ENCODE data around the gene HIC1. TPM values are rescaled to one million over a fixed set of nuclear protein-coding genes. Genes with fewer than 3 reads are reported as not detected.

HIC1 gene
- total RNA-seq, 1 donor from 2014 or later, result 19.0 TPM

Small RNAs within 50 kb of the gene (microRNA-seq; reads per million reads assigned to microRNA genes)
- 250 reads per million, percentile 57 among the genes with 10 or more reads in this experiment for gene MIR132 (ENCODE audit: borderline number of aligned reads)
- 21.6 reads per million, percentile 18 among the genes with 10 or more reads in this experiment for gene MIR212 (ENCODE audit: borderline number of aligned reads)

Other genes with a start within 250 kb of the HIC1 start
- gene SMYD4, start 225.2 kb upstream of the HIC1 start, total RNA-seq, result 6.9 TPM
- 46.0 TPM for gene RPA1, start 225.1 kb upstream of the HIC1 start, total RNA-seq
- gene RTN4RL1, start 29.8 kb upstream of the HIC1 start, total RNA-seq, result 1.9 TPM
- gene DPH1, start 24.9 kb upstream of the HIC1 start, total RNA-seq, result 28.9 TPM
- 14.4 TPM for gene OVCA2, start 13.1 kb upstream of the HIC1 start, total RNA-seq
- gene SMG6, start 248.7 kb downstream of the HIC1 start, total RNA-seq, result 18.2 TPM
- 7.6 TPM for gene SRR, start 248.8 kb downstream of the HIC1 start, total RNA-seq